RKO (cell line): ENCODE data around the gene IMMP2L.

Experiments
- DNase-seq: peaks from one replicate; pipeline ENCODE4 v3.0.0-alpha.2; 2016; ENCODE audit warnings: low spot score

The IMMP2L gene

GRCh38 chr7:110922906-110923305, 639.4 kb downstream of the IMMP2L start:
- peak; percentile 21 for DNase-seq

- DNase-seq, result no peak
Measured at GRCh38 chr7:110921595-110922151, 640.6 kb downstream of the IMMP2L start.

- DNase-seq, result no peak
Measured at GRCh38 chr7:110918949-110919548, 643.2 kb downstream of the IMMP2L start.

- no peak for DNase-seq
Measured at GRCh38 chr7:110914263-110914662, 648.0 kb downstream of the IMMP2L start.

GRCh38 chr7:110911632-110912031, 650.7 kb downstream of the IMMP2L start:
- no peak for DNase-seq

- DNase-seq, result no peak
Measured at GRCh38 chr7:110909117-110909516, 653.2 kb downstream of the IMMP2L start.

GRCh38 chr7:110905773-110906566, 656.3 kb downstream of the IMMP2L start:
- DNase-seq, result no peak

GRCh38 chr7:110898516-110898915, 663.8 kb downstream of the IMMP2L start:
- peak; percentile 18 for DNase-seq

- no peak for DNase-seq
Measured at GRCh38 chr7:110897538-110897937, 664.8 kb downstream of the IMMP2L start.

- no peak for DNase-seq
Measured at GRCh38 chr7:110894111-110894510, 668.2 kb downstream of the IMMP2L start.

GRCh38 chr7:110891197-110891596, 671.1 kb downstream of the IMMP2L start:
- no peak for DNase-seq

GRCh38 chr7:110890101-110890500, 672.2 kb downstream of the IMMP2L start:
- no peak for DNase-seq

GRCh38 chr7:110889335-110889734, 673.0 kb downstream of the IMMP2L start:
- no peak for DNase-seq

- no peak for DNase-seq
Measured at GRCh38 chr7:110888641-110889040, 673.7 kb downstream of the IMMP2L start.

GRCh38 chr7:110885474-110885873, 676.8 kb downstream of the IMMP2L start:
- DNase-seq, result no peak

GRCh38 chr7:110881721-110882120, 680.6 kb downstream of the IMMP2L start:
- DNase-seq, result no peak

GRCh38 chr7:110880971-110881370, 681.3 kb downstream of the IMMP2L start:
- no peak for DNase-seq

GRCh38 chr7:110877016-110877415, 685.3 kb downstream of the IMMP2L start:
- no peak for DNase-seq

GRCh38 chr7:110875346-110875745, 686.9 kb downstream of the IMMP2L start:
- DNase-seq, result no peak

GRCh38 chr7:110871856-110872255, 690.4 kb downstream of the IMMP2L start:
- DNase-seq, result no peak

- no peak for DNase-seq
Measured at GRCh38 chr7:110870926-110871325, 691.4 kb downstream of the IMMP2L start.

GRCh38 chr7:110868458-110868857, 693.8 kb downstream of the IMMP2L start:
- no peak for DNase-seq

GRCh38 chr7:110867771-110868170, 694.5 kb downstream of the IMMP2L start:
- DNase-seq, result no peak
